AG04450 (cell line): ENCODE data around the gene ADAMTS6. TPM values are rescaled to one million over a fixed set of nuclear protein-coding genes. Genes with fewer than 3 reads are reported as not detected.
"Not testable (repeated sequence)": the region's sequence is repeated elsewhere in the genome, so short reads cannot be mapped to it uniquely, and the experiment has no call there.

Experiments used
- CTCF ChIA-PET: fragments of 300-600, 350-600 bp; formaldehyde crosslinking; extraction: SDS; loops from one replicate; lab custom pipeline; 2022; ENCODE audit warnings: antibody characterized with exemption, inconsistent platforms; lab: Charles Lee
- POLR2A ChIA-PET: fragments of 350-600 bp; formaldehyde crosslinking; extraction: SDS; loops from one replicate; lab custom pipeline; 2021; ENCODE audit warnings: antibody characterized with exemption, inconsistent platforms; lab: Yijun Ruan, JAX
- DNase-seq: peaks from one replicate; pipeline ENCODE4 v3.0.0-alpha.2; 2011; ENCODE audit warnings: low read depth, low spot score
- H3K27ac ChIP-seq: one replicate; pipeline ENCODE4 v1.5.1; 2012; ENCODE audit warnings: low read depth, low read length, control low read depth
- H3K27me3 ChIP-seq: one replicate; pipeline ENCODE4 v1.6.0; 2012; ENCODE audit warnings: low read length; ENCODE audit not compliant: control insufficient read depth, insufficient read depth
- H3K4me3 ChIP-seq: 2 replicates; pipeline ENCODE4 v1.5.1; 2011; ENCODE audit warnings: mild to moderate bottlenecking, low read depth, low read length, control low read depth
- H3K9me3 ChIP-seq: 2 replicates; pipeline ENCODE4 v1.5.1; 2012; ENCODE audit warnings: low read length; ENCODE audit not compliant: control insufficient read depth, insufficient read depth
- polyA plus RNA-seq: library from polyadenylated mRNA; depleted of rRNA; stranded (reverse); fragments of >200 nt; gene quantifications from 2 replicates; pipeline ENCODE4 v1.2.3, GENCODE V29; 2011
- TF ChIP-seq, protein P1 (sequence below): IDR thresholded peaks from 2 replicates; pipeline ENCODE4 v1.5.1; 2011; ENCODE audit warnings: low read depth, low read length, control low read depth, inconsistent platforms

ADAMTS6 gene
- polyA plus RNA-seq, 1 experiment = 22.5 TPM

DNA sequence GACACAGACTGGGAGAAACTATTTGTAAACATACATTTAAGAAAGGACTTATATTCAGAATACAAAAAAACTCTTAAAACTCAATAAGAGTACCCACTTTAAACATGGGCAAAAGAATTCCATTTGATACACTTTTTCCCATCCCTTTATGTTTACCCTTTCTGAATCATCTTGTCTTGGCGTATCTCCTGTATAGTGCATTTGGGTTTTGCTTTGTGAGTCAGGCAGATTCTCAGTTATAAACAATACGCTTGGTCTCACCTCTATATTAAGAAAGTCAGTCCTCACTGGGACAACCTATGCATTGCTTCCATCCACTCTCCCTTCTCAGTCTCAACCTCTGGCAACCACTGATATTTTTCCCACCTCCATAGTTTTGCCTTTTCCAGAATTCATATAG, 27.3 kb upstream of the ADAMTS6 start:
- ChIA-PET CTCF (no interaction called here), POLR2A (interaction anchor here (0.6 kb wide), 1 partner anchor 382 kb away, joined by 3 read pairs; no protein-coding TSS in a partner anchor)
- TF ChIP-seq, protein P1, sequence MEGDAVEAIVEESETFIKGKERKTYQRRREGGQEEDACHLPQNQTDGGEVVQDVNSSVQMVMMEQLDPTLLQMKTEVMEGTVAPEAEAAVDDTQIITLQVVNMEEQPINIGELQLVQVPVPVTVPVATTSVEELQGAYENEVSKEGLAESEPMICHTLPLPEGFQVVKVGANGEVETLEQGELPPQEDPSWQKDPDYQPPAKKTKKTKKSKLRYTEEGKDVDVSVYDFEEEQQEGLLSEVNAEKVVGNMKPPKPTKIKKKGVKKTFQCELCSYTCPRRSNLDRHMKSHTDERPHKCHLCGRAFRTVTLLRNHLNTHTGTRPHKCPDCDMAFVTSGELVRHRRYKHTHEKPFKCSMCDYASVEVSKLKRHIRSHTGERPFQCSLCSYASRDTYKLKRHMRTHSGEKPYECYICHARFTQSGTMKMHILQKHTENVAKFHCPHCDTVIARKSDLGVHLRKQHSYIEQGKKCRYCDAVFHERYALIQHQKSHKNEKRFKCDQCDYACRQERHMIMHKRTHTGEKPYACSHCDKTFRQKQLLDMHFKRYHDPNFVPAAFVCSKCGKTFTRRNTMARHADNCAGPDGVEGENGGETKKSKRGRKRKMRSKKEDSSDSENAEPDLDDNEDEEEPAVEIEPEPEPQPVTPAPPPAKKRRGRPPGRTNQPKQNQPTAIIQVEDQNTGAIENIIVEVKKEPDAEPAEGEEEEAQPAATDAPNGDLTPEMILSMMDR = no peak
- Histone ChIP-seq H3K9me3 (no peaks in the 10 kb centered on the region), H3K27me3 (no peaks in the 10 kb centered on the region), H3K27ac (no peak overlapping the region), H3K4me3 (no peak overlapping the region)
- DNase-seq = no peak

DNA sequence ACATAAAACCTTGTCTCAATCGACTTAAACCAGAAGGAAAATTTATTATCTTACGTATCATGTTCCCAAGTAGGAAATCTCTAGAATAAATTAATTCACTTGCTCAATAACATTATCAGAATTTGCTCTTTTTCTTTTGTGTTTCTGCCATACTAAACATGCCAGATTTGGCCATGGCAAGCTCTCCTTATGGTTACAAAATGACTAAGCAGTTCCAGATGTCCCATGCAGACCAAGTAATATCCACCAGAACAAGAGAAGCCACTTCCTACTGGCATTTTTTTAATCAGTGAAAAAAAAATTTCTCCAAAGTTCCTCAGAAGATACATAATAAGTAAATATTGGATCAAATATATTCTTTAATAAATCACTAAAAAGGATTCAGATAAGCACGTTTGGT, 25.2 kb upstream of the ADAMTS6 start:
- no peak for DNase-seq
- no peak overlapping the region for H3K27ac ChIP-seq
- no peak overlapping the region for H3K4me3 ChIP-seq
- TF ChIP-seq, protein P1 = no peak
- POLR2A ChIA-PET = no interaction called here
- CTCF ChIA-PET = interaction anchor here (1.3 kb wide), 1 partner anchor 696 kb away, joined by 6 read pairs; no protein-coding TSS in a partner anchor
- H3K9me3 ChIP-seq = no peaks in the 10 kb centered on the region
- no peaks in the 10 kb centered on the region for H3K27me3 ChIP-seq

DNA sequence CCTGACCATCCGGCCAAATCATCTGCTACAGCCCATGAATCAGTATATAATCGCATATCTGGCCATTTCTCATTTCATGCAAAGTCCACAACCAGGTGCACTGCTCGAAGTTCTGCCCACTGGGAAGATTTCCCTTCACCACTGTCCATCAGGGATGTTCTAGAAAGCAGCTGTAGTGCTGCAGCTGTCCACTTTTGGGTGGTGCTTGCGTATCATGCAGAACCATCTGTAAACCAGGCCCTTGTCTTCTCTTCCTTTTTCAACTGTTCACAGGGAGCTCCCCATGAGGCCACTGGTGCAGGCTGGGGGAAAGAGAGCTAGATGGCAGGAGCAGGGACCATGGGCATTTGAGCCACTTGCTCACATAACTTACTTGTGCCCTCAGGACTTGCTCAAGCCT, 7.4 kb upstream of the ADAMTS6 start:
- peaks cover 7% of the 10 kb centered on the region; the same call in 1 of the 2 replicates for H3K9me3 ChIP-seq
- no peak for DNase-seq
- TF ChIP-seq, protein P1 = no peak
- ChIA-PET POLR2A (no interaction called here), CTCF (interaction anchor here (1.1 kb wide), 1 partner anchor 530 kb away, joined by 3 read pairs; no protein-coding TSS in a partner anchor)
- H3K27me3 ChIP-seq = no peaks in the 10 kb centered on the region
- H3K27ac ChIP-seq = no peak overlapping the region
- H3K4me3 ChIP-seq = no peak overlapping the region

DNA sequence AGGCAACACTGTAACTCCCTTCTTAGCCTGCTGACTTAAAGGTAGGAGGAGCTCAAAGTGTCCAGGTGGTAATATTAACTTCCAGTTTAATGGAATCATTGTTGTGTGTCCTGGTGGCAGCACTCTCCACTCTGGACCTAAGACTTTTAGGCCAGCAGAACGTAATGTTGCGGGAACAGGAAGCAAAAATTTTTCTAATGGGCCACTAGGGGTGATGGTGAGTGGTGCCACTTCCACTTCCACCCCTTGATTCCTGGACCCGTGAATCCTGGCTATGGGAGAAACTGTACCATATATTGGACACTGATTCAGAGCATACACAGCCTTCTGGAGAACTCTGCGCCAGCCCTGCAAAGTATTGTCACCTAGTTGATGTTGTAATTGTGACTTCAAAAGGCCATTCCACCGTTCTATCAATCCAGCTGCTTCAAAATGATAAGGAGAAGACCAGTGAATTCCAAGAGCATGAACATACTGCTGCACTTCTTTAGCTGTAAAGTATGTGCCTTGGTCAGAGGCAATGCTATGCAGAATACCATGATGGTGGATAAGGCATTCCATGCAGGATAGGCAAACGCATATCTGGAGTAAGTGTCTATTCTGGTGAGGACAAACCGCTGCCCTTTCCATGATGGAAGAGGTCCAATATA, 6.4 kb upstream of the ADAMTS6 start:
- H3K27me3 ChIP-seq, H3K27ac ChIP-seq, POLR2A ChIA-PET, H3K9me3 ChIP-seq, DNase-seq, H3K4me3 ChIP-seq: not testable (repeated sequence)
- CTCF ChIA-PET = interaction anchor here (1.0 to 1.1 kb wide), 2 partner anchors 529 to 677 kb away, joined by 3 read pairs; no protein-coding TSS in a partner anchor

DNA sequence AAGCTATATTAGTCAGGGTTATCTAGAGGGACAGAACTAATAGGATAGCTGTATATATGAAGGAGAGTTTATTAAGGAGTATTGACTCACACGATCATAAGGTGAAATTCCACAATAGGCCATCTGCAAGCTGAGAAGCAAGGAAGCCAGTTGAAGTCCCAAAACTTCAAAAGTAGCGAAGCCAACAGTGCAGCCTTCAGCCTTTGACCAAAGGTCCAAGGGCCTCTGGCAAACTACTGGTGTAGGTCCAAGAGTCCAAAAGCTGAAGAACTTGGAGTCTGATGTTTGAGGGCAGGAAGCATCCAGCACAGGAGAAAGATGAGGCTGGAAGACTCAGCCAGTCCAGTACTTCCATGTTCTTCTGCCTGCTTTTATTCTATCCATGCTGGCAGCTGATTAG, 5.1 kb upstream of the ADAMTS6 start:
- not testable (repeated sequence) for H3K9me3 ChIP-seq, H3K4me3 ChIP-seq, DNase-seq, H3K27ac ChIP-seq, H3K27me3 ChIP-seq
- POLR2A ChIA-PET = interaction anchor here (0.6 kb wide), 1 partner anchor 236 kb away, joined by 4 read pairs; no protein-coding TSS in a partner anchor
- CTCF ChIA-PET = interaction anchor here (0.6 kb wide), 1 partner anchor 486 kb away, joined by 4 read pairs; no protein-coding TSS in a partner anchor

DNA sequence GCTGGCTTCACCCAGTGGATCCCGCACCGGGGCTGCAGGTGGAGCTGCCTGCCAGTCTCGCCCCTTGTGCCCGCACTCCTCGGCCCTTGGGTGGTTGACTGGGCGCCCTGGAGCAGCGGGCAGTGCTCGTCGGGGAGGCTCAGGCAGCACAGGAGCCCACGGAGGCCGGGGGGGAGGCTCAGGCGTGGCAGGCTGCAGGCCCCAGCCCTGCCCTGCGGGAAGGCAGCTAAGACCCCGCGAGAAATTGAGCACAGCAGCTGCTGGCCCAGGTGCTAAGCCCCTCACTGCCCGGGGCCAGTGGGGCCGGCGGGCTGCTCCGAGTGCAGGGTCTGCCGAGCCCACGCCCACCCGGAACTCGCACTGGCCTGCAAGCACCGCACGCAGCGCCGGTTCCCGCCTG, 3.7 kb upstream of the ADAMTS6 start:
- DNase-seq = no peak
- ChIA-PET CTCF (interaction anchor here (1.7 to 5.5 kb wide), 4 partner anchors 385 to 701 kb away, joined by 3 to 123 read pairs (median 45); no protein-coding TSS in a partner anchor), POLR2A (no interaction called here)
- H3K9me3 ChIP-seq = peaks cover 7% of the 10 kb centered on the region; the same call in 1 of the 2 replicates
- no peaks in the 10 kb centered on the region for H3K27me3 ChIP-seq
- H3K4me3 ChIP-seq = no peak overlapping the region
- TF ChIP-seq, protein P1 = no peak
- H3K27ac ChIP-seq = no peak overlapping the region
